Retina (tissue), 1 donor: ENCODE measurements around the gene REXO4.
"Not testable (repeated sequence)": the region's sequence is repeated elsewhere in the genome, so short reads cannot be mapped to it uniquely, and the experiment has no call there.

Experiments used
- DNase-seq: peaks from one replicate; pipeline ENCODE4 v3.0.0-alpha.2; 2016

REXO4 gene

GRCh38 chr9:133385452-133385851 is 32.4 kb downstream of the REXO4 start:
- DNase-seq: no peak

GRCh38 chr9:133384736-133385321 is 33.0 kb downstream of the REXO4 start:
- no peak for DNase-seq

GRCh38 chr9:133383438-133383837 is 34.4 kb downstream of the REXO4 start:
- DNase-seq: no peak

- DNase-seq: no peak
Observed at GRCh38 chr9:133382507-133383141, 35.2 kb downstream of the REXO4 start.

- DNase-seq: no peak
Observed at GRCh38 chr9:133380734-133381133, 37.1 kb downstream of the REXO4 start.

GRCh38 chr9:133379153-133380086 is 38.4 kb downstream of the REXO4 start:
- no peak for DNase-seq

- no peak for DNase-seq
Observed at GRCh38 chr9:133378408-133378962, 39.3 kb downstream of the REXO4 start.

- DNase-seq: no peak
Observed at GRCh38 chr9:133377721-133378216, 40.0 kb downstream of the REXO4 start.

GRCh38 chr9:133377280-133377679 is 40.5 kb downstream of the REXO4 start:
- DNase-seq: not testable (repeated sequence)

GRCh38 chr9:133375724-133376654 is 41.8 kb downstream of the REXO4 start, which contains the start of the genes STKLD1 and SURF4:
Gene STKLD1 (plus strand): TSS chr9:133376366. CDS start chr9:133376474, 108 bp downstream.
Gene SURF4 (minus strand): TSS chr9:133376060. CDS start chr9:133375969, 91 bp downstream.
- peak; percentile 97 for DNase-seq

- DNase-seq: peak; percentile 49
Observed at GRCh38 chr9:133375116-133375723, 42.6 kb downstream of the REXO4 start.

- no peak for DNase-seq
Observed at GRCh38 chr9:133374612-133375115, 43.1 kb downstream of the REXO4 start.

- DNase-seq: no peak
Observed at GRCh38 chr9:133372144-133372543, 45.7 kb downstream of the REXO4 start.

GRCh38 chr9:133371261-133371711 is 46.5 kb downstream of the REXO4 start:
- DNase-seq: no peak

- DNase-seq: no peak
Observed at GRCh38 chr9:133370685-133371084, 47.1 kb downstream of the REXO4 start.

GRCh38 chr9:133369933-133370332 is 47.9 kb downstream of the REXO4 start:
- DNase-seq: no peak

- no peak for DNase-seq
Observed at GRCh38 chr9:133369422-133369821, 48.4 kb downstream of the REXO4 start.

- DNase-seq: no peak
Observed at GRCh38 chr9:133368249-133368881, 49.4 kb downstream of the REXO4 start.

GRCh38 chr9:133367778-133368177 is 50.0 kb downstream of the REXO4 start:
- DNase-seq: no peak

GRCh38 chr9:133367221-133367620 is 50.6 kb downstream of the REXO4 start:
- DNase-seq: no peak

- DNase-seq: no peak
Observed at GRCh38 chr9:133366435-133366834, 51.4 kb downstream of the REXO4 start.
